GM21737 (cell line): ENCODE data around the gene EPB41L4A.

ENCODE experiments used
- ATAC-seq: cut with Tn5 transposase; IDR thresholded peaks from one replicate; pipeline ENCODE4 v1.9.1; 2021; ENCODE audit warnings: mild to moderate bottlenecking, moderate library complexity; ENCODE audit not compliant: unreplicated experiment

Gene EPB41L4A

DNA sequence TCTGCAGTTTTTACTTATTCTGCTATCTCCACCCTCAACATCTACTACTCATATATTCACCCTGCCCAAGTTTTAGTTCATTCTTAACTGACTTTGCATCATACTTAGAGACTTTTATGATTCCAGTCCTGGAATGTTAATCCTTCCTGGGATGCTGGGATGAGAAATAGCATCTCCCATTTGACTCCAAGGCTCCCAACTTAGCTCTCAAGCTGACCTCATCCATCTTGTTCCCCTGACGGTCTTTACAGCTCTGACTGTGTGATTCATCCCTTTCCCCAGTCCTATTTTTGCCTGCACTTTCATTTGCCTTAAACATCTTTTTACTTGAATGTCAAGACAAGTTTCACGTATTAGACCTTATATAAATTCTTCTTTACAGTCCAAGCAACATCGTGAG is 297.8 kb downstream of the EPB41L4A start:
- ATAC-seq: no peak

DNA sequence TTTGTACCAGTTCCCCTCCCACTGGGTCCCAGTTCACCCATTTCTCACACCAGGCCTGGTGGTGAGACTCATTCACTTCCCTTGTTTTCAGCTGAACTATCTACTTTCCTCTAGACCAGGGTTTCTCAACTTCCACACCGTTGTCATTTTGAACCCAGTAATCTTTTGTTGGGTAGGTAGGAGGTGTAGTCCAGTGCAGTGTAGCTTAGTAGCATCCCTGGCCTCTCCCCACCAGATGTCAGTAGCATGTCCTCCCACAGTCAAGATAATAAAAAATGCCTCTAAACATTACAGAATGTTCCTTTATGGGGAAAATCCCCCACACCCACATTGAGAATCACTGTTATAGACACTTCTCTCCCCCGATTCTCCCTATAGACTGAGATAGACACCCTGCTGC is 299.1 kb downstream of the EPB41L4A start:
- no peak for ATAC-seq

DNA sequence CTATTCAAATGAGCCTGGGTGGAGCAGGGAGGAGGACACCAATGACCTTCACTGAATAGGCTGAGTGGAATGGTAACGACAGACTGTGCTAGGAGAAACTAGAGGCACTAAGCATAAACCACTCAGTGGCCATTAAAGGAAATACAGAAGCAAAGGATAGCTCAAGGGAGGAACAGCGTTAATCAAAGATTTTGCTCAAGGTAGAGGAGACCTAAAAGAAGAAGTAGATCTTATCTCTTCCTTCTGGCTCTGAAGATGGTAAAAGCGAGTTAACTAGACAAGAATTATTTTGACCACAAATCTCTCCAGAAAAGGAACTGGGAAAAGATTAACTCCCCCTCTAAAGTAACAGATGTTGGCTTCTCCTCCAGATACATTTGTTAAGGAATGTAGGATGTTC is 299.6 kb downstream of the EPB41L4A start:
- no peak for ATAC-seq

DNA sequence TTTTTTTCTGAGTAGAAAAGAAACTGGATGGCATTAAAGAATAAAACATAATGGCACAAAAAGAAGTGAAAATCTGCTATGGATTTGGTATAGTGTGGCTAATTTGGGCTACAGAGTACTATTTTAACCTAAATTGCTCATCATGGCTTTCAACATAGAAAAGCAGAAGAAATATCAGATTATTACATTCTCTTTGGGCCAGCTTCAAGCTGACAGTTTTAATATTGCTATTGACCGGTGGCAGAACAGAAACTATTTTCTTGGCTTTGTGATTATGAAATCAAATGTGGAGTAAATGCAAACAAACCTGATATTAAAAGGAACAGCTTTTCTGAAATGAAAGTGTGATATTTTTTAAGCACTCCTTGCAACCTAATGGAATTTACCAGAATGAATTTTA is 301.5 kb downstream of the EPB41L4A start:
- ATAC-seq: no peak

DNA sequence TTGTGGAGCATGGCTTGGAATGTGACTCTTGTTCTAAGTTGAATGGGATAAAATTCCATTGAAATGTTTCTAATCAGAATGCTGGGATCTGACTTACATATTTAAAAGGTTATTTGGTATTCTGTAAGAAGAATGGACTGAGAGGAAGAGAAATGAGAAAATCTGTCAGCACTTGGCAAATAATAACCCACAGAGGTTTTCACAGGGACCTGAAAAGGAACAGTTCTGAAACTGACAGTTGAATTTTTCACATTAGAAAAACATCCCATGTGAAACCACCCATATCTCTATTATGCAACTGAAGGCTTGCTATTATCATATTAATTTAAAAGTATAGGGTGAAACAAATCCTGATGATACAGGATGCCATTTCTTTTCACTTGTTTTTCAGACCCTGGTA is 302.7 kb downstream of the EPB41L4A start:
- no peak for ATAC-seq

DNA sequence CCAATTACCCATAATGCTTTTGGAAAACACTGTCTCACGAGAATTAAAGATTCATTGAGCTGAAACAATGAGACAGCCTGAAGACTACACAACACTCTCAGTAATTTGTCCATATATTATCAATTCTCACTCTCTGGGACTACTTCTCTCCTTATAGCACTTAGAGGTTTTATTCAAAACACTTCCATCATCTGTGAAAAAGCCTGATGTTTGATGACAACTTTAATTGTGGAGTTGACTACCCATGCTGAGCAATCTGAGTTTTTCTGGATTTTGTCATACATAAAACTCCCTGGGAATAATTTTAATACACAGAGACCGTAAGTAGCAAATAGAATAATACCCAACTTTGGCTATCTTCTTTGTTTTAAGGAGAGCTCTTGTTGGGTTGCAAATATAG is 305.5 kb downstream of the EPB41L4A start:
- no peak for ATAC-seq
